Epithelial cell of prostate (primary cell): ENCODE data around the gene ANKRD34B.
"Not testable (repeated sequence)": the region's sequence is repeated elsewhere in the genome, so short reads cannot be mapped to it uniquely, and the experiment has no call there.

ENCODE experiments used
- DNase-seq: peaks from one replicate; pipeline ENCODE4 v3.0.0-alpha.2; 2011; ENCODE audit warnings: low read depth, low spot score
- H3K27ac ChIP-seq: fragments of 450-650 bp; 2 replicates; pipeline ENCODE4 v1.5.1; 2017; ENCODE audit warnings: mild to moderate bottlenecking

ANKRD34B gene

DNA sequence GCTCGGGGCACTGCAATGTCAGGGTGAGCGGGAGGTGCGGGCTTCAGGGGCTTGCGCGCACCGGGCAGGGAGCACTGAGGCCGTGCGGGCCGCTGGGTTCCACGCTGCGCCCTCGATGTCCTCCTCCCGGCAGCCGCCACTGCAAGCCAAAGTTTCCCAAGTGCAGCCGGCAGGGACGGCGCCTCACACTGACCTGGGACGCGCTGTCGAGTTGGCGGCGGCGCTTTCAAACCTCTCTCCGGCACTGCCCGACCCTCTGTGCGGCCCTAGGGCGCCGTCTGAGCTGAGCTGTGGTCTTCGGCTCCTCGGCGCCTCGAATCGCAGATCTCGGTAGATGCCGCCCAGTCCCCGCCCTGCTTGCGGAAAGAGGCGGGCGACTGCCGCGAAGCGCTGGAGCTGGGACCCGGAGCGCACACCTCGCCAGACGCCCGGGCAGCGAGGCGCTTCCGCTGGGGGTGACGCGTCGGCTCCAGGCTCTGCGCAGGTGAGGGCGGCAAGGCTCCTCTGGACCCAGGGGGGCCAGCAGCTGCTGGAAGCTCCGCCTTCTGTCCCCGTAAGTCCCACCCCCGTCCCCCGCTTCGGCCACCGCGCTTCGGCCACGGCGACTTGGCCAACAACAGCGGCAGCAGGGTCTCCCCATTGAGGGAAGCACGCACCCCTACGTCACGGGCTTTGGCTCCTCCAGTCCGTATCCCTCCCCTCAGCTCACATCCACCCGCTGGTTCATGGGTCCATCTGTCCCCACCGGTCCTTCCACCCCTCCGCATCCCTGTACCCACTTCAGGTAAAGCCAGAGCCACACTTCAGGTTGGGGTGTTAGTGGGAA lies at the start of gene ANKRD34B:
Gene ANKRD34B, minus strand, starts transcription at position 320 of the 826 bp plus-strand sequence. CDS start 10,261 bp downstream, outside the sequence.
- H3K27ac ChIP-seq, result no peak within 1 kb of the TSS
- no peak for DNase-seq

DNA sequence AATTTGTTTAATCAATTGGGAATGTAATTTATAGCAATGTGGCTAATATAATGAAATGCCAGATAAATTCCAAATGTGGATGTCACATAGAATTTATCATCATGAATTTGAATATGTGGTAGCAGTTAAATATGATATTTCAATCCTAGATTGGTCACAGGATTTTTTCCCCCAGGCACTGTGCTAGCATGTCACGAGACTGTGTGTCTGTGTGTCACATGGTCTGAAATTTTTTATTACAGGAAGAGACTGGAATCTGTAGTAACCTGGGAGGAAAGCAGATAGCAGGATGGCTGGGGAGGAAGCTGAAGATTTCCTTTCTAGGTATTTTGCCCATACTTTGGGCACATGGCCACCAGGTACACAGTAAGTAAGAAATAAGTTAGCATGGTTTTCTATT lies 49.0 kb upstream of the ANKRD34B start:
- no peak for DNase-seq
- no peak overlapping the region for H3K27ac ChIP-seq

DNA sequence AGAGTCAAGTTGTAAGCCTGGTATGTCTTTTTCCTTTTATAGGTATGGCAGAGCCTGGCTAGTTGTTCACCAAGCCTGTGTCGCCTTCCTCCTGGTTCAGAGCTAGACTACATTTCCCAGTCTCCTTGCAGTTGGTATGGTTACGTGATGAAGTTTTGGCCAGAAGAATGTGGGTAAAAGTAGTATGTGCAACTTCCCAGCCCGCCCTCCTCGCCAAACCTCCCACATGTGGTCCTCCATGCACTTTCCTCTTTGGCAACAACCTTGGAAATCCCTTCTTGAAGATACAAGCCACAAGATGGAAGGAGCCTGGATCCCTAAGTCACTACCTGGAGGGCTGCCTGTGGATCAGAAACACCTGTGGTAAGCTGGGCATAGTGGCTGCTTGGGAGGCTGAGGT lies 48.4 kb upstream of the ANKRD34B start:
- no peak overlapping the region for H3K27ac ChIP-seq
- DNase-seq, result no peak

GRCh38 chr5:80615266-80615914 lies 45.3 kb upstream of the ANKRD34B start:
- no peak overlapping the region for H3K27ac ChIP-seq

GRCh38 chr5:80609692-80610091 lies 39.6 kb upstream of the ANKRD34B start:
- DNase-seq, result no peak
- no peak overlapping the region for H3K27ac ChIP-seq

More at GRCh38 chr5:80615266-80615914, 45.3 kb upstream of the ANKRD34B start:
- DNase-seq, result no peak

DNA sequence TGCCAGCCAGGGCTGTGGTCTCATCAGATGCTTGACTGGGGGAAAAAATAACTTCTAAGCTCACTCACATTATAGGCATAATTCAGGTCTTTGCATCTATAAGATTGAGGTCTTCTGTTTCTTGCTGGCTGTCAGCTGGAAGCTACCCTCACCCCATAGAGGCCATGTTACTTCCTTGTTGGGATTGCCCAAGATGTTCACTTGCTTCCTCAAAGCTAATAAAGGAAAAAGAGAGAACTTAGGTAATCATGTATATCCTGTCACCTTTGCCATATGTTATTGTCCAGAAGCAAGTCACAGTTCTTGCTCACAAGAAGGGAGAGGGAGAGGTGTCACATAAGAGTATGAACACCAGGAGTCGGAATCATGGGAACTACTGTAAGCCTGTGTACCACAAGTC lies 38.7 kb upstream of the ANKRD34B start:
- DNase-seq, result no peak
- H3K27ac ChIP-seq, result no peak overlapping the region

GRCh38 chr5:80607832-80608231 lies 37.8 kb upstream of the ANKRD34B start:
- H3K27ac ChIP-seq, result no peak overlapping the region
- DNase-seq, result no peak

DNA sequence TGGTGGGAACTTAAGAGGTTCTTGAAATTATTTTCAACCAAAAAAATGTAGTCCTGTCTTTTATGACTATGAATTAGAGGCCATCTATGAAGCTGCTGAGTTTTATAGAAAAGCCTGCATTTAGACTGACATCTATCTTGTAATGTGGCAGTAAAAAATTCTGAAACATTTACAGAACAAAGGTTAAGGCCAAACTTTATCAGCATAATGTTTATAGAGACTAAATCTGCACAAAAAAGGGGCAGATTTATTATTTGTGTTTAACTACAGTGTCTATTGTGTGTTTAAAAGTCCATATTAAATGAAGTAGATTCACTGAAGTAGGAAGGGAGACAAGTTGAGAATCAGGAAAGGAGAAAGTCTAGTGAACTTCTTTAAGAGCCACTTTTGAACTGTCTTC lies 37.3 kb upstream of the ANKRD34B start:
- no peak overlapping the region for H3K27ac ChIP-seq
- DNase-seq, result no peak

DNA sequence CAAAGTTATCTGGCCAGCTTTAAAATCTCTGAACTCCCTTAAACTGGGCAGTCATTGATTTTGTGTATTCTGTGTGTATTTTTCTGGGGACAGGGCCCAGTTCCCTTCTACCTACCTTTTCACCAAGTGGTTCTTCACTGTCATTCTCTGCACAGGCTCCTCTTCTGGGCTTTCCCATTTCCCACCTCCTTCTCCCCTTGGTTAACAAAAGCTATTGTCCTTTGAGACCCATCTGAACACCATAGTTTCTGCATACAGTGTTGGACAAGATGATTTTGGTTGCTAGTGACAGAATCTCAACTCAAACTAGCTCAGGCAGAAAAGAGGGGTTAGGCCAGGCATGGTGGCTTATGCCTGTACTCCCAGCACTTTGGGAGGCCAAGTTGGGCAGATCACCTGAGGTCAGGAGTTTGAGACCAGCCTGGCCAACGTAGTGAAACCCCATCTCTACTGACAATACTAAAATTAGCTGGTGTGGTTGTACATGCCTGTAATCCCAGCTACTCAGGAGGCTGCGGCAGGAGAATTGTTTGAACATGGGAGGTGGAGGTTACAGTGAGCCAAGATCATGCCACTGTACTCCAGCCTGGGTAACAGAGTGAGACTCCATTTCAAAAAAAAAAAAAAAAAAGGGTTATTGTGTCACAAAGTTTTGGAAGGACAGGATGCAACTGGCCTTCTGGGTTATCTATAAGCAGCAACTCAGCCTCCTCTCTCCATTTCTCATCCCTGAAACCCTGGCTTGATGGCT lies 31.0 kb upstream of the ANKRD34B start:
- no peak for DNase-seq

DNA sequence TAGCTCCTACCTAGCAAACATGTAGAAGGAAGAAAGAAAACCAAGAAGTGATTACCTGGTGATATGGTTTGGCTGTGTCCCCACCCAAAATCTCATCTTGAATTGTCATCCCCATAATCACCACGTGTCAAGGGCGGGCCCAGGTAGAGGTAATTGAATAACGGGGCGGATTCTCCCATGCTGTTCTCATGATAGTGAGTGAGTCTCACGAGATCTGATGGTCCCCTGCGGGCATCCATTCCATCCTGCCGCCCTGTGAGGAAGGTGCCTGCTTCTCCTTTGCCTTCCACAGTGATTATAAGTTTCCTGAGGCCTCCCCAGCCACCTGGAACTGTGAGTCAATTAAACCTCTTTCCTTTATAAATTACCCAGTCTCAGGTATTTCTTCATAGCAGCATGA lies 27.4 kb upstream of the ANKRD34B start:
- no peak for DNase-seq
- H3K27ac ChIP-seq, result no peak overlapping the region

More for the DNA sequence above, 31.0 kb upstream of the ANKRD34B start:
- no peak overlapping the region for H3K27ac ChIP-seq

GRCh38 chr5:80594810-80595209 lies 24.7 kb upstream of the ANKRD34B start:
- no peak overlapping the region for H3K27ac ChIP-seq
- DNase-seq, result no peak

DNA sequence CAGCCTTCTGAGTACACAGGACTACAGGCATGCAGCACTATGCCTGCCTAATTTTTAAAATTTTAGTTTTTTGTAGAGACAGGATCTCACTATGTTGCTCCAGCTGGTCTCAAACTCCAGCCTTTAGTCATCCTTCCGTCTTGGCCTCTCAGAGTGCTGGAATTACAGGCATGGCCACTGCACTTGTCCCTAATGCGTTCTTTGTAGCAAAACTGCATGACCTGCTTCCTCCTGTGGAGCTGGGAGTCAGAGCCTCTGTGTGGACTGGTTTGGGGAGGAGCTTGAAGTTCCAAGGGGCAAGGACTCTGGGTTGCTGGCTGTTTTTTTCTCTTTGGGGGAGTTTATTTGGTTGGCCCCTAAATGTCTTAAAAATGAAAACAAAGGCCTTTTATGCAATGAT lies 22.7 kb upstream of the ANKRD34B start:
- no peak for DNase-seq

GRCh38 chr5:80592105-80592504 lies 22.0 kb upstream of the ANKRD34B start:
- DNase-seq, result no peak
- H3K27ac ChIP-seq, result no peak overlapping the region

More for the DNA sequence above, 22.7 kb upstream of the ANKRD34B start:
- H3K27ac ChIP-seq, result no peak overlapping the region

DNA sequence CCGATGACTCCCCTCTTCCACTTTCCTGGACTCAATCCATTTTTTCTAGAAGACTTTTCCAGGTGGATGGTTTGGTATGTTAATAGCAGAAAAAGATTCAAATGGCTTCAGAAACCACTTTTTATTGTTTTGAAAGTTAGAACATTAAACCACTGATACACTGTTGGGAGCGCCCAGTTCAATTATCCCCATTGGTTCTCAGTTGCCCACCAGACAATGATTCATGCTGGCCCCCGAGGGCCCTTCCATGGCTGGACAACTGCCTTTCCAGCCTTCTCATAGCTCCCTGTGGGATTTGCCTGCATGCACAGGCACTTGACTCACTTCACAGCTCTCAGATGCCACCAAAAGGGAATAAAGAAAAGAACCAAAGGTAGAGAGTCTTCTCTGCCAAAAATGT lies 21.3 kb upstream of the ANKRD34B start:
- DNase-seq, result no peak
- no peak overlapping the region for H3K27ac ChIP-seq

- DNase-seq, result no peak
- H3K27ac ChIP-seq, result no peak overlapping the region
These were observed 20.7 kb upstream of the ANKRD34B start for GRCh38 chr5:80590766-80591165.

DNA sequence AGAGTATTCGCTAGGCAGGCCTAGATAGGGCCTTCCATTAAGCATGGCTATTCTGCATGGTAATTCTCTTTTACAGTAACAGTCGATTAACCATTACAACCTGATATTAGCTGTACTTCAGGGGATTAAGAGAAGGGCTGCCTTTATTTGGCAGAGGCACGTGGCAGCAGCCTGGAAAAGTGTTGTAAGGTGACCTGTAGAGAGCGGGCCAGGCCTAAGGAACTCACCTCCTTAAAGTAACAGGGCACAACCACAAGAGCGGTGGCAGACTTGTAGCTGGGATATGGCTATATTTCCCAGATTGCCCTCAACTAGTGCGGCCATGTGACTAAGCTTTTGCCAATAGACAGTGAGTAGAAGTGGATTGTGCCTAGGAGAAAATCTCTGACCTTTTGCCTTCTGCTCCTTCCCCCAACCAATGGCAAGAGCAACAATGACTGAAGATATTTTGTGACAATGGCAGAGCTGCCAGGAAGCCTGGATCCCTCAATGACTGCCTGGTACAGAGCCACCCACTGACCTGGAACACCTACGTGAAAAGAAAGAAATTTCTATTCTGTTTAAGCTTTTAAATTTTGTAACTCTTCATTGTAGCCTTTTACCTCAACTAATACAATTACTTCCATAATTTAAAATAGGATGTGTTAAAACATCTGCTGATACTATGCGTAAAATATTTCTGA lies 18.9 kb upstream of the ANKRD34B start:
- DNase-seq, result no peak
- H3K27ac ChIP-seq, result no peak overlapping the region

DNA sequence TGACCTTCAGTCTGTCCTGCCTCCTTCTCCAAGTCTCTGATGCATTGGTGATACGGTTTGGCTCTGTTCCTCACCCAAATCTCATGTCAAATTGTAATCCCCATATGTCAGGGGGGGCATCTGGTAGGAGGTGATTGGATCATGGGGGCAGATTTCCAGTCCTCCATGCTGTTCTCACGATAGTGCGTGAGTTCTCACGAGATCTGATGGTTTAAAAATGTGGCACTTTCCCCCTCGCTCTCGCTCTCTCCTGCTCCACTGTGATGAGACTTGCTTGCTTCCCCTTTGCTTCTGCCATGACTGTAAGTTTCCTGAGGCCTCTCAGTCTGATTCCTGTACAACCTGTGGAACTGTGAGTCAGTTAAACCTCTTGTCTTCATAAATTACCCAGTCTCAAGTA lies 14.7 kb upstream of the ANKRD34B start:
- no peak overlapping the region for H3K27ac ChIP-seq
- DNase-seq, result no peak

DNA sequence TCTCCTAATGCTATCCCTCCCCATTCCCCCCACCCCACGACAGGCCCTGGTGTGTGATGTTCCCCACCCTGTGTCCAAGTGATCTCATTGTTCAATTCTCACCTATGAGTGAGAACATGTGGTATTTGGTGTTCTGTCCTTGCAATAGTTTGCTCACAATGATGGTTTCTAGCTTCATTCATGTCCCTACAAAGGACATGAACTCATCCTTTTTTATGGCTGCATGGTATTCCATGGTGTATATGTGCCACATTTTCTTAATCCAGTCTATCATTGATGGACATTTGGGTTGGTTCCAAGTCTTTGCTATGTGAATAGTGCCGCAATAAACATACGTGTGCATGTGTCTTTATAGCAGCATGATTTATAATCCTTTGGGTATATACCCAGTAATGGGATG lies 10.2 kb upstream of the ANKRD34B start:
- not testable (repeated sequence) for H3K27ac ChIP-seq, DNase-seq

DNA sequence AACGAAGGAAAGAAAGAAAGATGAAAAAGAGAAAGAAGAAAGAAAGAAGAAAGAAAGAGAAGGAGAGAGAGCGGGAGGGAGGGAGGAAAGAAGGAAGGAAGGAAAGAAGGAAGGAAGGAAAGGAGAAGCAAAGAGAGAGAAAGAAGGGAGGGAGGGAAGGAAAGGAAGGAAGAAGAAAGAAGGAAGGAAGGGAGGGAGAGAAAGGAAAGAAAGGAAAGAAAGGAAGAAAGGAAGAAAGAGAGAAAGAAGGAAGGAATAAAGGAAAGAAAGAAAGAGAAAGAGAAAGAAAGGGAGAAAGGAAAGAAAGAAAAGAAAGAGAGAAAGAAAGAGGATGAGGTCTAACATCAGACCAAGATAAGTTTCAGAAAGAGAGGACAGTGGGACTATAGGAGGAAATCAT lies 9.0 kb upstream of the ANKRD34B start:
- no peak overlapping the region for H3K27ac ChIP-seq
- DNase-seq, result no peak

- H3K27ac ChIP-seq, result no peak overlapping the region
- no peak for DNase-seq
These were observed 7.6 kb upstream of the ANKRD34B start for GRCh38 chr5:80577707-80578106.
